NCI-H2196 (cell line): Measurements from ENCODE around the gene IGF1.
"Not testable (repeated sequence)": the region's sequence is repeated elsewhere in the genome, so short reads cannot be mapped to it uniquely, and the experiment has no call there.

Experiments used
- DNase-seq: peaks from one replicate; lab custom pipeline; 2025; ENCODE audit not compliant: unreplicated experiment; lab: John Stamatoyannopoulos, UW

The IGF1 gene

GRCh38 chr12:102462795-102463465 lies 17.4 kb downstream of the IGF1 start:
- no peak for DNase-seq

- DNase-seq, result no peak
These were observed 18.0 kb downstream of the IGF1 start for GRCh38 chr12:102462386-102462785.

- no peak for DNase-seq
These were observed 18.9 kb downstream of the IGF1 start for GRCh38 chr12:102461501-102461900.

GRCh38 chr12:102459314-102459713 lies 21.0 kb downstream of the IGF1 start:
- no peak for DNase-seq

GRCh38 chr12:102454808-102455760 lies 25.3 kb downstream of the IGF1 start:
- DNase-seq, result no peak

- DNase-seq, result no peak
These were observed 26.0 kb downstream of the IGF1 start for GRCh38 chr12:102454330-102454729.

GRCh38 chr12:102452605-102453004 lies 27.8 kb downstream of the IGF1 start:
- no peak for DNase-seq

- not testable (repeated sequence) for DNase-seq
These were observed 31.3 kb downstream of the IGF1 start for GRCh38 chr12:102449018-102449417.

GRCh38 chr12:102447426-102447825 lies 32.9 kb downstream of the IGF1 start:
- not testable (repeated sequence) for DNase-seq

- no peak for DNase-seq
These were observed 35.7 kb downstream of the IGF1 start for GRCh38 chr12:102444707-102445106.

- DNase-seq, result no peak
These were observed 36.3 kb downstream of the IGF1 start for GRCh38 chr12:102444093-102444492.

GRCh38 chr12:102441077-102441596 lies 39.2 kb downstream of the IGF1 start:
- DNase-seq, result no peak

GRCh38 chr12:102439426-102440405 lies 40.6 kb downstream of the IGF1 start:
- no peak for DNase-seq

- no peak for DNase-seq
These were observed 41.5 kb downstream of the IGF1 start for GRCh38 chr12:102438827-102439210.

- no peak for DNase-seq
These were observed 42.1 kb downstream of the IGF1 start for GRCh38 chr12:102438047-102438826.

- no peak for DNase-seq
These were observed 42.9 kb downstream of the IGF1 start for GRCh38 chr12:102437511-102437910.

- DNase-seq, result no peak
These were observed 43.5 kb downstream of the IGF1 start for GRCh38 chr12:102436867-102437266.

GRCh38 chr12:102435827-102436436 lies 44.4 kb downstream of the IGF1 start:
- no peak for DNase-seq

GRCh38 chr12:102433304-102433703 lies 47.1 kb downstream of the IGF1 start:
- no peak for DNase-seq

GRCh38 chr12:102430661-102431060 lies 49.7 kb downstream of the IGF1 start:
- DNase-seq, result no peak
